SU-DHL-6 (cell line): ENCODE measurements around the gene IDNK.

Experiments used
- H2AFZ ChIP-seq: fragments of 200-600 bp; sonication (generic); 2 replicates; pipeline ENCODE4 v1.6.1; 2014; ENCODE audit warnings: low read depth, mild to moderate bottlenecking, moderate library complexity, mixed read lengths, antibody characterized with exemption, low read length; ENCODE audit not compliant: severe bottlenecking
- H3F3A ChIP-seq: fragments of 200-600 bp; shearing (Covaris generic); 2 replicates; pipeline ENCODE4 v1.6.0; 2016; ENCODE audit warnings: antibody characterized with exemption, mild to moderate bottlenecking; ENCODE audit not compliant: insufficient read depth
- H3K27ac ChIP-seq: fragments of 200-600 bp; sonication (generic); 2 replicates; pipeline ENCODE4 v1.5.1; 2016; ENCODE audit warnings: low read depth, mild to moderate bottlenecking, low read length, moderate library complexity, mixed read lengths
- H3K27me3 ChIP-seq: fragments of 200-600 bp; sonication (generic), shearing (Covaris generic); 2 replicates; pipeline ENCODE4 v1.6.0; 2014; ENCODE audit warnings: mild to moderate bottlenecking, low read length
- H3K36me3 ChIP-seq: fragments of 200-600 bp; sonication (generic); 2 replicates; pipeline ENCODE4 v1.6.1; 2014; ENCODE audit warnings: mild to moderate bottlenecking, low read length, mixed read lengths
- H3K4me2 ChIP-seq: fragments of 300-600, 200-600 bp; shearing (Covaris generic), sonication (generic); 2 replicates; pipeline ENCODE4 v1.6.0; 2014; ENCODE audit warnings: low read length, low read depth, mild to moderate bottlenecking; ENCODE audit not compliant: poor library complexity, severe bottlenecking
- H3K4me3 ChIP-seq: fragments of 200-600 bp; sonication (generic); 2 replicates; pipeline ENCODE4 v1.5.1; 2014; ENCODE audit warnings: antibody characterized with exemption, low read length, mild to moderate bottlenecking, mixed read lengths; ENCODE audit not compliant: insufficient read depth, poor library complexity, severe bottlenecking
- H3K79me2 ChIP-seq: fragments of 200-600 bp; sonication (generic); 2 replicates; pipeline ENCODE4 v1.6.1; 2014; ENCODE audit warnings: mild to moderate bottlenecking, low read length, moderate library complexity; ENCODE audit not compliant: insufficient read depth
- H3K9ac ChIP-seq: fragments of 200-600 bp; sonication (generic); 2 replicates; pipeline ENCODE4 v1.7.0; 2014; ENCODE audit warnings: mild to moderate bottlenecking, low read length
- H3K9me2 ChIP-seq: fragments of 200-600 bp; sonication (generic); replicated peaks from 2 replicates; pipeline ENCODE4 v1.6.1; 2014; ENCODE audit warnings: low read length; ENCODE audit not compliant: insufficient read depth
- H3K9me3 ChIP-seq: fragments of 200-600 bp; sonication (generic); 2 replicates; pipeline ENCODE4 v1.6.1; 2014; ENCODE audit warnings: low read length, mixed read lengths; ENCODE audit not compliant: insufficient read depth
- H4K20me1 ChIP-seq: fragments of 200-600 bp; sonication (generic); 2 replicates; pipeline ENCODE4 v1.6.1; 2014; ENCODE audit warnings: low read depth, mild to moderate bottlenecking, antibody characterized with exemption, low read length, moderate library complexity, mixed read lengths
- EZH2phosphoT487 ChIP-seq: fragments of 200-600 bp; sonication (generic), shearing (Covaris generic); conservative IDR thresholded peaks from 2 replicates; pipeline ENCODE4 v1.6.1; 2018; ENCODE audit warnings: mild to moderate bottlenecking, antibody characterized with exemption, low read length, moderate library complexity, mixed read lengths
- TF ChIP-seq, protein P1 (sequence below): fragments of 200-600 bp; sonication (generic); IDR thresholded peaks from one replicate; pipeline ENCODE4 v1.5.1; 2017; ENCODE audit warnings: antibody characterized with exemption, mild to moderate bottlenecking, low read length, moderate library complexity; ENCODE audit not compliant: insufficient read depth, poor library complexity, severe bottlenecking

Gene IDNK

GRCh38 chr9:83691492-83691891, 68.5 kb downstream of the IDNK start:
- no peaks in the 10 kb centered on the region for H3K9me3 ChIP-seq
- no peak overlapping the region for H3K9ac ChIP-seq
- no peak overlapping the region for H2AFZ ChIP-seq

More at GRCh38 chr9:83691492-83691891, 68.5 kb downstream of the IDNK start:
- Histone ChIP-seq H3K9me2 (no peaks in the 10 kb centered on the region), H3F3A (no peaks in the 10 kb centered on the region; the same call in 1 of the 2 replicates), H3K4me3 (no peak overlapping the region), H3K27ac (no peak overlapping the region), H3K4me2 (no peak overlapping the region), H3K36me3 (no peaks in the 10 kb centered on the region), H4K20me1 (peaks cover 47% of the 10 kb centered on the region; the same call in 1 of the 2 replicates), H3K79me2 (peaks cover 100% of the 10 kb centered on the region), H3K27me3 (no peaks in the 10 kb centered on the region)
- TF ChIP-seq, protein P1, sequence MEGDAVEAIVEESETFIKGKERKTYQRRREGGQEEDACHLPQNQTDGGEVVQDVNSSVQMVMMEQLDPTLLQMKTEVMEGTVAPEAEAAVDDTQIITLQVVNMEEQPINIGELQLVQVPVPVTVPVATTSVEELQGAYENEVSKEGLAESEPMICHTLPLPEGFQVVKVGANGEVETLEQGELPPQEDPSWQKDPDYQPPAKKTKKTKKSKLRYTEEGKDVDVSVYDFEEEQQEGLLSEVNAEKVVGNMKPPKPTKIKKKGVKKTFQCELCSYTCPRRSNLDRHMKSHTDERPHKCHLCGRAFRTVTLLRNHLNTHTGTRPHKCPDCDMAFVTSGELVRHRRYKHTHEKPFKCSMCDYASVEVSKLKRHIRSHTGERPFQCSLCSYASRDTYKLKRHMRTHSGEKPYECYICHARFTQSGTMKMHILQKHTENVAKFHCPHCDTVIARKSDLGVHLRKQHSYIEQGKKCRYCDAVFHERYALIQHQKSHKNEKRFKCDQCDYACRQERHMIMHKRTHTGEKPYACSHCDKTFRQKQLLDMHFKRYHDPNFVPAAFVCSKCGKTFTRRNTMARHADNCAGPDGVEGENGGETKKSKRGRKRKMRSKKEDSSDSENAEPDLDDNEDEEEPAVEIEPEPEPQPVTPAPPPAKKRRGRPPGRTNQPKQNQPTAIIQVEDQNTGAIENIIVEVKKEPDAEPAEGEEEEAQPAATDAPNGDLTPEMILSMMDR, result no peak
- TF ChIP-seq EZH2phosphoT487, result no peak
